ENCODE data around the gene CYP4F12. TPM values are rescaled to one million over a fixed set of nuclear protein-coding genes. Genes with fewer than 3 reads are reported as not detected.

Gene CYP4F12
- total and polyA plus RNA-seq, 7 donors = 0.36 to 2.4 (median 1.3) TPM; not detected in 2

- Histone ChIP-seq H3K27ac (no peak overlapping the region), H3K9me3 (peaks cover 7% of the 10 kb centered on the region), H3K4me3 (no peak overlapping the region), H3K27me3 (ENCODE audit: insufficient read depth in 3 of 3, low read length in 2 of 3) (peaks cover 0 to 3% (median 0%) of the 10 kb centered on the region in 3 donors), H3K36me3 (ENCODE audit: insufficient read depth in 1 of 2, low read depth in 1 of 2) (no peaks in the 10 kb centered on the region), H3K4me1 (no peaks in the 10 kb centered on the region)
- WGBS, 3 donors = 52 to 62% (median 59%) methylated on average over 3 of the region's 3 CpGs
- no peak for TF ChIP-seq CTCF (IDR thresholded peaks at IDR 0.05)
- intact Hi-C loops (cut with DNase I) = no loop called here
- no peak for DNase-seq
- ATAC-seq = no peak
Measured at GRCh38 chr19:15669440-15669839, 3.4 kb upstream of the CYP4F12 start.

- Histone ChIP-seq H3K27me3 (ENCODE audit: insufficient read depth in 3 of 3, low read length in 2 of 3) (peaks cover 0 to 3% (median 0%) of the 10 kb centered on the region in 3 donors), H3K9me3 (peaks cover 5% of the 10 kb centered on the region), H3K36me3 (ENCODE audit: insufficient read depth in 1 of 2, low read depth in 1 of 2) (no peaks in the 10 kb centered on the region), H3K27ac (no peak overlapping the region), H3K4me1 (no peaks in the 10 kb centered on the region), H3K4me3 (no peak overlapping the region)
- intact Hi-C loops (cut with DNase I) = no loop called here
- TF ChIP-seq CTCF (IDR thresholded peaks at IDR 0.05) = no peak
- 48 to 65% (median 59%) methylated on average over 4 of the region's 4 CpGs for WGBS, 3 donors
- ATAC-seq (no peak), DNase-seq (no peak)
Measured at GRCh38 chr19:15669891-15670290, 3.0 kb upstream of the CYP4F12 start.

GRCh38 chr19:15671237-15671821 is 1.6 kb upstream of the CYP4F12 start:
- H3K27me3 ChIP-seq (ENCODE audit: insufficient read depth in 3 of 3, low read length in 2 of 3) = peaks cover 0 to 3% (median 0%) of the 10 kb centered on the region in 3 donors
- intact Hi-C loops (cut with DNase I) = no loop called here
- ATAC-seq = no peak
- H3K9me3 ChIP-seq = no peaks in the 10 kb centered on the region
- no peak overlapping the region for H3K27ac ChIP-seq
- DNase-seq = no peak
- no peaks in the 10 kb centered on the region for H3K36me3 ChIP-seq (ENCODE audit: insufficient read depth in 1 of 2, low read depth in 1 of 2)
- no peaks in the 10 kb centered on the region for H3K4me1 ChIP-seq
- 72 to 76% (median 75%) methylated on average over 5 of the region's 5 CpGs for WGBS, 3 donors
- no peak for TF ChIP-seq CTCF (IDR thresholded peaks at IDR 0.05)
- no peak overlapping the region for H3K4me3 ChIP-seq

- Histone ChIP-seq H3K9me3 (no peaks in the 10 kb centered on the region), H3K4me1 (no peaks in the 10 kb centered on the region), H3K36me3 (ENCODE audit: insufficient read depth in 1 of 2, low read depth in 1 of 2) (no peaks in the 10 kb centered on the region), H3K27me3 (ENCODE audit: insufficient read depth in 3 of 3, low read length in 2 of 3) (peaks cover 0 to 3% (median 0%) of the 10 kb centered on the region in 3 donors), H3K27ac (no peak overlapping the region), H3K4me3 (no peak overlapping the region)
- ATAC-seq (peak in 1 of 4 donors; percentile 13), DNase-seq (no peak)
- WGBS, 3 donors = 45 to 48% (median 46%) methylated on average over 10 of the region's 10 CpGs
- intact Hi-C loops (cut with DNase I) = no loop called here
- TF ChIP-seq CTCF (IDR thresholded peaks at IDR 0.05) = no peak
Measured at GRCh38 chr19:15671891-15672579, 852 bp upstream of the CYP4F12 start.
